NCI-H1048 (cell line): ENCODE data around the gene CRKL.
"Not testable (repeated sequence)": the region's sequence is repeated elsewhere in the genome, so short reads cannot be mapped to it uniquely, and the experiment has no call there.

Experiments used
- DNase-seq: peaks from one replicate; lab custom pipeline; 2025; lab: John Stamatoyannopoulos, UW

The CRKL gene

DNA sequence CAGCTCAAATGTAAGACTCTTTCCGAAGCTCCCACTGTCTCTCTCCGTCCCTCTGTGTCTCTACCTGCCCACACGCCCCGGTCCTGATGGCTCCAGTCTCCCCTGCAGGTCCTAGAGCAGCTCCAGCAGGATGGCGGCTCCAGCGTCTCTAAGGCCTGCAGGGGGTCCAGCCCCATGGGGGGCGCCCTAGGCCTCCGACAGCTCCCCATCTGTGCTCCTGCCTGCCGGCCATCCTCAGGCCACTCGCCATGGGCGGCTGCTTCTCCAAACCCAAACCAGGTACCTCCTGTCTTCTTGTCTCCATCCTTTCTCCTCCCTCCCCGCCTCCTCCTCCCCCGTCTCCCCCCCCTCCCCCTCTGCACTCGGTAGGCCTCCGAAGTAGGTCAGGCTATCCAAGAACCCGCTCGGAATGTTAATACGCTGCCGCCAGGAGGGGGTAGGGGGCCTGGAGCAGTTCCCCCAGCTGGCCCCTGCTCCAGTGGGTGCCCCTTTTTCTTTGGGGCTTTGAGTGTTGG, 50.5 kb downstream of the CRKL start:
- DNase-seq: no peak

DNA sequence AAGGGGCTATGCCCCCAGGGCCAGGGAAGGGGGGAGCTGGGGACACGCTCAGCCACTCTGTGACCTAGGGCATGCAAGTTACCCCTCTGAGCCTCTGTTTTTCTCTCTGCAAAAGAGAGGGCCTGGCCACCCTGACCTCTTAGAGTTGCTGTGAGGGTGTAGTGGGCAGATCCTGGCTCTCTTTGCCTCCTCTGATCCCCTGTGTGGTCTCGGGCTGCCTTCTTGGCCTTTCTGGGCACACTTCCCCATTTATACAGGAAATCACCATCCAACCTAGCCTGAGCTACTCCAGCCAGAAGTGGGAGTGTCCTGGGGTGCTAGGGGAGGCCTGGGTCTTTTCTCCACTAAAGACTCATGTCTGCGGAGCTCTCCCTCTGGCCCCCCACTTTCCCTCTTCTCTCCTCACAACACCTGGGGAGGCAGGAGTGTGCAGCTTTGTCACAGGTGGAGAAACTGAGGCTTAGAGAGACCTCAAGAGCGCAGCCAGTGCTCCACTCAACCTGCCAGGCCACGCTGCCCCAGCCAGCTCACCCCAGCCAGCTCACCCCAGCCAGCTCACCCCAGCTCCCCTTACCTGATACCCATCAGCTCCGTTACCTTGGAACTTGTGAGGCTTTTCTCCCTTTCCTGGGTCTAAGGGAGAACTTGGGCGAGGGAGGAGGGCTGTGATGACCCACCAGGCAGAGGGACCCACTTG, 51.2 kb downstream of the CRKL start:
- DNase-seq: no peak

DNA sequence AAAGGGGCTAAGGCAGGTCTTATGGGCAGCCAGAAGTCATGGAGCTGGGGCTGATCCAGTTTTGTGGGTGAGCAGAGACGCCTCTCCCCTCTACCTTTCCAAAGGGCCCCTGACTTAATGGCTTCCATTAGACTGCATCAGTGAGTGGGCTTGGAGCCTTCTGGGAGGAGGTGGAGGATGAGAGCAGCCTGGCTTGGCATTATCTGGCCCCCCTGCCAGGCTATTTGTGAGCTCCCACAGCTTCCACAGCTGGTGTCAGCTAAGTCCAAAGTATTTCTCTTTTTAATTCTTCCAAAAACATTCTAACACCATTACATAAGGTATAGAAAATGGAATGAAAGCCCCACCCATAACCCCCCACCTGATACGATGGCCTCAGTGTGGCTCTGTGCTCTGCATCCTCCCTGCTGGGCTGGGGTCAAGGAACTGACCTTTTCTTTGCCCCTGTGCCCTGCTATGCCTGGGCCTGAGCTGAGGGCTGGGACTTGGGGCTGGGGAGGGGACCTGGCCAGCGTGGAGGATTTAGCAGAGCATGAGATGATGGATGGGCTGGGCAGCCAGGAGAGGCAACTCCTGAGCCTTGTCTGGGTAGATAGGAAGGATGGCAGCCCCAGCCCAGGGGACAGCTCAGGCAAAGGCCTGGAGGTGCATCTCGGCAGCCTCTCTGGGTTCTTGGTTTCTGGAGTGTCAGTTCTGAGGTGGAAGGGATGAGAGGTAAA, 53.9 kb downstream of the CRKL start:
- no peak for DNase-seq

DNA sequence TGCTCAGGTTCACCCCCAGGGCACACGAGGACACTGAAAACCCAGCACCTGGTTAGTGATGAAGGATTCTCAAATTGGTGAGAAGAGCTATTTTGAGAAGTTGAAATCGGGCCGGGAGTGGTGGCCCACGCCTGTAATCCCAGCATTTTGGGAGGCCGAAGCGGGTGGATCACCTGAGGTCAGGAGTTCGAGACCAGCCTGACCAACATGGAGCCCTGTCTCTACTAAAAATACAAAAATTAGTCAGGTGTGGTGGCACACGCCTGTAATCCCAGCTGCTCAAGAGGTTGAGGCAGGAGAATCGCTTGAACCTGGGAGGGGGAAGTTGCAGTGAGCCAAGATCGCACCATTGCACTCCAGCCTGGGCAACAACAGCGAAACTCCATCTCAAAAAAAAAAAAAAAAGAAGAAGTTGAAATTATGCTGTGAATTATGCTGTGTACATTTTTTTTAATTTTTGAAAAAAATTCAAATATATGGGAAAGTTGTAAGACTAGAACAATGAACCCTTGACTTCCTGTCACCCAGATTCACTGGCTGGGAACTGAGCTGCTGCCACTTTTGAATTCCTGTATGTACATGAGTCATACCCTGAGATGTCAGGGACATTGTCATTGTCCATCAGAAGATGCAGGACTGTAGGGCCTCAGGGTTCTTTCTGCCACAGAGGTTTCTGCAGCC, 54.9 kb downstream of the CRKL start:
- DNase-seq: not testable (repeated sequence)

DNA sequence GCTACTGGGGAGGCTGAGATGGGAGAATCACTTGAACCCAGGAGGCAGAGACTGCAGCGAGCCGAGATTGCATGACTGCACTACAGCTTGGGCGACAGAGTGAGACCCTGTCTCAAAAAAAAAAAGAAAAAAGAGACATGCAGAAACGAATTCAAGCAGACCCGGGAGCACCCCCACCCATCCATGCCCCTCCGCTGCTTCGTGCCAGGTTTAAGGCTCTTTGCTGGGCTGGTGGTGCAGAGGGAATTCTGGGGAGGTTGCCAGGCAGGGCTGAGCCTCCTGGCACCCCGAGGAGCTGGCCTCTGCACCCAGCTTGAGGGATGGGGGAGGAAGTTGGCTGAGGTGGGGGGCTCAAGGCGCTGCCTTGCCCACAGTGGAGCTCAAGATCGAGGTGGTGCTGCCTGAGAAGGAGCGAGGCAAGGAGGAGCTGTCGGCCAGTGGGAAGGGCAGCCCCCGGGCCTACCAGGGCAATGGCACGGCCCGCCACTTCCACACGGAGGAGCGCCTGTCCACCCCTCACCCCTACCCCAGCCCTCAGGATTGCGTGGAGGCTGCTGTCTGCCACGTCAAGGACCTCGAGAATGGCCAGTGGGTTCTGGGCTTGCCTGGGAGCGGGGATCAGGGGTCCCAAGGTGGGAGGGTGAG, 55.8 kb downstream of the CRKL start:
- no peak for DNase-seq

DNA sequence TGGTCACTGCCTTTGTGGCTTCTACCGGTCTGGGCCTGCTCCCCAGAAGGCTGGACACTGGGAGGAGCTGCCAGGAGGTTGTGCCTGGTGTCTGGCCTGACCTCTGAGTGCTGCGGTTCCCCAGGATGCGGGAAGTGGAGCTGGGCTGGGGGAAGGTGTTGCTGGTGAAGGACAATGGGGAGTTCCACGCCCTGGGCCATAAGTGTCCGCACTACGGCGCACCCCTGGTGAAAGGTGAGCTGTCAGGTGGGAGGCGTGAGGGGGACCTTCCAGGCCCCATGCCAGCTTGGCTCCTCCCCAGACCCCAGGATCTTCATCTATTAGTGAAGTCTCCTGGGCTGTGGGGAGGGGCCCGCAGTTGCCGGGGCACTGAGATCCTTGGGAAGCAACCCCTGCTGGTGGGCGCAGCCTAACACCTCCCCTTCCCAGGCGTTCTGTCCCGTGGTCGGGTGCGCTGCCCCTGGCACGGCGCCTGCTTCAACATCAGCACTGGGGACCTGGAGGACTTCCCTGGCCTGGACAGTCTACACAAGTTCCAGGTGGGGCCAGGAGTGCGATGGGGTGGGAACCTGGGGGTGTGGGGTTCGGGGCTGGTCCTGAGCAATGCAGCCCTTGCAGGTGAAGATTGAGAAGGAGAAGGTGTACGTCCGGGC, 56.6 kb downstream of the CRKL start:
- DNase-seq: no peak

DNA sequence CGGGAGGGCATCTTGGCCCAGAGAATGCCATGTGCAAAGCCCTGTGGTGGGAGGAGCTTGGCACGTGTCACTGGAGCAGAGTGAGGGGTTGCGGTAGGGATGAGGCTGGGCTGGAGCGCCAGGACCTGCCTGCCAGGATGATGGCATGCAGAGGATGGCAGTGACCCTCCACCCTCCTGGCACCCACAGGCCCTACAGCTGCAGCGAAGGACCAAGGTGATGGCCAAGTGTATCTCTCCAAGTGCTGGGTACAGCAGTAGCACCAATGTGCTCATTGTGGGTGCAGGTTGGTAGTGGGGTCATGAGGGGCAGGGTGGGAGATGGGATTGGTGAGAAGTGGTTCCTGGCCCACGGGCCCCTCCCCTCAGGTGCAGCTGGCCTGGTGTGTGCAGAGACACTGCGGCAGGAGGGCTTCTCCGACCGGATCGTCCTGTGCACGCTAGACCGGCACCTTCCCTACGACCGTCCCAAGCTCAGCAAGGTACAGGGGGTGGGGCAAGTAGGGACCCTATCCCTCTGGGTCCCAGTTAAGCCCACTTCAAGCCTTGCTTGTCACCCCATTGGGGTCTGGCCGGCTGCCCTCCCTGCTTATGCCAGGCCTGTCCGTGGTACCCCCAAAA, 57.2 kb downstream of the CRKL start:
- no peak for DNase-seq

DNA sequence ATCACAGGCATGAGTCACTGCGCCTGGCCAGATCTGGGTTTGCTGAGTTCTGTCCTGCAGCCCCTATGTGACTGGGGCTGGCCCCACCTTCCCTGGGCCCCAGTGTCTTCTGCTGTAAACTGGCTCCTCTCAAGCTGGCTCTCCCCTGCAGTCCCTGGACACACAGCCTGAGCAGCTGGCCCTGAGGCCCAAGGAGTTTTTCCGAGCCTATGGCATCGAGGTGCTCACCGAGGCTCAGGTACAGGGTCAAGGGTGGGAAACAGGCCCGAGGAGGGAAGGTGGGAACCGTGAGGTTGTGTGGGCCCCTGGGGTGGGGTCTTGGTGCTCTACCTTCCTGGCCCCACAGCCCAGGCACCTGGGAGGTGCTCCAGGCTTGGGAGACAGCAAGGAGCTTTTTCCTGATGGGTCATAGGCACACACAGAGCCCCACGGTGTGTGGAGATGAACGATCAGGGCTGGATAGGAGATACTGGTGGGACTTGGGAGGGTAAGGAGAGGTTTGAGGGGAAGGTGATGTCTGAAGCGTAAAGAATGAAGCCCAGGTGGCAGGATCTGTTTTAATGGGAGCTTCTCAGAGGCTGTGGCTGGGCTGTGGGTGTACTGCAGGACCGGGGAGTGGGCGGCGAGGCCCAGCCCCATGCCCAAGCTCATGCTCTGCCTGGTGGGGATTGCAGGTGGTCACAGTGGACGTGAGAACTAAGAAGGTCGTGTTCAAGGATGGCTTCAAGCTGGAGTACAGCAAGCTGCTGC, 58.5 kb downstream of the CRKL start:
- DNase-seq: no peak

DNA sequence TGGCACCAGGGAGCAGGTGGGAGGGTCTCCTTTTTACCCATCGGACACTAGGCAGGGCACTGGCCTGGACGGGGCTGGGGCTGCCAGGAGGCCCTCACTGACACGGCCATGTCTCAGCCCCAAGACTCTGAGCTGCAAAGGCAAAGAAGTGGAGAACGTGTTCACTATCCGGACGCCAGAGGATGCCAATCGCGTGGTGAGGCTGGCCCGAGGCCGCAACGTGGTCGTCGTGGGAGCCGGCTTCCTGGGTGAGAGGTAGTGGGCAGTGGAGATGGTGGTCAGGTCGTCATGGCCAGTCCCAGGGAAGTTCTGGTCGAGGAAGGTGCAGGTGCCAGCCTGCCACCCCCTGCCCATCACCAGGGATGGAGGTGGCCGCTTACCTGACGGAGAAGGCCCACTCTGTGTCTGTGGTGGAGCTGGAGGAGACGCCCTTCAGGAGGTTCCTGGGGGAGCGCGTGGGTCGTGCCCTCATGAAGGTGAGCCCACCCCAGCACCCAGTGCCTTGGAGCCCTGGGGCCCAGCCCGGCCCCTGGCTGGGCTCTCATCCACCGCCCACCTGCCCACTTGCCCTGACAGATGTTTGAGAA, 59.2 kb downstream of the CRKL start:
- no peak for DNase-seq

DNA sequence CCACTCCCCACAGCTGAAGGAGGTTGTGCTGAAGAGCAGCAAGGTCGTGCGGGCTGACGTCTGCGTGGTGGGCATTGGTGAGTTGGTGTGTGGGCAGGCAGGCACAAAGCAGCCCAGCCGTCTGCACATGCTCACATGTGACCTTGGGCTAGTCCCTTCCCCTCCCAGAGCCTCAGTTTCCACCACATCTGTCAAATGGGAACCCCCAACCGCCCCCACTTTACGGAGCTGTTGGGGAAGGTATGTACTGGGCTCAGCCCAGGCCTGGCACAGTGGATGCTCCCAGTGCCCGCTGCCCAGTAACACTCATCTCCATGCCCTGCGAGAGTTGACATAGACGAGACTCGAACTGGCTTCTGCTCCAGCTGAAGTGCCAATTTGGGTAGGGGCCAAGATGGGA, 59.8 kb downstream of the CRKL start:
- no peak for DNase-seq

DNA sequence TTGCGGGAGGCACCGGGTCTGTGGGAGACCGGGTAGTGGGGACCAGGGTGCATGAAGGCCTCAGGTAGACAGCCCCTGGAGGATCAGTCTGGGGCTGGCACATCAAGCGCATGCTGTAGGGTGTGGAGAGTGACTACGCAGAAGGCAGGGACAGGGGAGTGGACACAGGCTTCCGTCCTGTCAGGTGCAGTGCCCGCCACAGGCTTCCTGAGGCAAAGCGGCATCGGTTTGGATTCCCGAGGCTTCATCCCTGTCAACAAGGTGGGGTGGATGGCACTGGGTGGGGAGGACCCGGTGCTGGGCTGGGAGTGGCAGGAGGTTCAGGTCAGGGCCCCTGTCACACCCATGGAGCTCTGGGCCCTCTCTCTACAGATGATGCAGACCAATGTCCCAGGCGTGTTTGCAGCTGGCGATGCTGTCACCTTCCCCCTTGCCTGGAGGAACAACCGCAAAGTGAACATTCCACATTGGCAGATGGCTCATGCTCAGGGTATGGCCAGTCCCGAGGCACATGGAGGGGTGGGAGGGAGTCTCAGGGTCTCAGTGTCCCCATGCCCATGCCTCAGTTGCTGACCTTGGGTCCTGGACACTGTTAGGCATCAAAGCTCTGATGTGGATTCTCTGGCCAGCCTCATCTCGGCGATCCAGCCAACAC, 60.4 kb downstream of the CRKL start:
- DNase-seq: no peak

DNA sequence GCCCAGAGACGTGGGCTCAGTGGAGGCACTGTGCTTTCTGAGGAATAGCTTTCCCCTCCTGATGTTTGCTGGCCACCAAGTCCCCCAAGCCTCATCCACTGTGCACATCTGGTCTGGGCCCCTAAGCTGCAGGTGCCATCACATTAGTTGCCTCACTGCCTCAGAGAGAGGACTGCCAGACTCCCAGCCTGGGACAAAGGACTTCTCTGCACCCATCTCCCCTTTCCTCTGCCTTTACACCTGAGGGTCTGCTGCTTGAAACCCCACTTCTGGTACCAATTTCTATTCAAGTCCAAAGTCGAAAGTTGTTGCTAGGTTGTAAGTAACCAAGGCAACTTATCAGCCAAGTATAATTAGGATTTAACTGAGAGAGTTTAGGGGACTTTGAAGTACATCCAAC, 61.2 kb downstream of the CRKL start:
- no peak for DNase-seq

DNA sequence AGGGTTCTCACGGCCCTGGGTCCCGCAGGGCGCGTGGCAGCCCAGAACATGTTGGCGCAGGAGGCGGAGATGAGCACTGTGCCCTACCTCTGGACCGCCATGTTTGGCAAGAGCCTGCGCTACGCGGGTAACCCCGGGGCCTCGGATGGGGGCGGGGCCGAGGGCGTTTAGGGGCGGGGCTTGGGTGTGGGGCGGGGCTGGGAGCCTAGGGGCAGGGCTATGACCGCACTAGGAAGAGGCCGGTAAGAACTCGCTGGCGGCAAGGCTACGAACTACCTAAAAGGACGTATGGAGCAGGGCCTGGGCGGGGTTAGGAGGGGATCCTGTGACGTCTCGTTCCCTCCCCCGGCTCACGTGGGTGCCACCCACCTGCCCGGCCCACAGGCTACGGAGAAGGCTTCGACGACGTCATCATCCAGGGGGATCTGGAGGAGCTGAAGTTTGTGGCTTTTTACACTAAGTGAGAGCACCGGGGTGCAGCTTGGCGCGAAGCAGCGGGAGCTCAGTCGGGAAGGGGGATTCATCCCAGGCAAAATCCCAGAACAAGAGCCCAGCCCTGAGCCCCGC, 62.1 kb downstream of the CRKL start:
- DNase-seq: peak; percentile 47

DNA sequence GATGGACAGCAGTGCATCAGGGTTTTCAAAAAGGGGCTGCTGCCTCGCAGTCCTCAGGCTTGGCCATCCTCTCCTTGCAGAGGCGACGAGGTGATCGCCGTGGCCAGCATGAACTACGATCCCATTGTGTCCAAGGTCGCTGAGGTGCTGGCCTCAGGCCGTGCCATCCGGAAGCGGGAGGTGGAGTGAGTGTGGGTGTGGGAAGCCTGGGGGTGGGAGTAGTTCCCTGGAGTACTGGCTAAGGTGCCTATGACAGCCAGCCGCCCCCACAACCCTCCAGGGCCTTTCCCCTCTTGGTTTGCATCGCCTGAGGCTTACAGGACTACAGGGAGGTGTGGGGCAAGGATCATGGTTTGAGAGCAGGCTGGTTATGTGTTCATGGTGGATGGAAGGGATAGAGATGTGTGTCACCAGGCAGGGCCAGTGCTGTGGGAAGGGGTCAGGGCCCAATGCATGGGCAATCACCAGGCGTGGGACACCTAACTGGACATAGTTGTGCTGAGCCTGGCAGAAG, 62.8 kb downstream of the CRKL start:
- DNase-seq: no peak

DNA sequence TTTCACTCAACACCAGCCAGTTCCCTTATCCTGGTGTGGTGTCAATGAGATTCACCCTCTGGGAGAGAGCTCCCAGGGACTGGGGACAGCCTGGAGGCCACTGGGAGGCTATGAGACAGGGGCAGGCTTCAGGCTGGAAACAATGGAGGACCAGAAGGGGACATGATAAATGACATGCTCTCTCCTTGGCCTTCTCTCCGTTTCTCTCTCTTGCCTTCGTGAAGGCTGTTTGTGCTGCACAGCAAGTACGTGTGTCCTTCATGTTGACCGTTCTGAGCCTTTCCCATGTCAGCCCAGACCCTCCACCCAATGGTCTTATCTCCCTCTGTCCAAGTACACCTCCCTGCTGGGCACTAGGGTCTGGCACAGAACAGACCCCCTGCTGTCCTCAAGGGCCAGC, 63.3 kb downstream of the CRKL start:
- DNase-seq: no peak

DNA sequence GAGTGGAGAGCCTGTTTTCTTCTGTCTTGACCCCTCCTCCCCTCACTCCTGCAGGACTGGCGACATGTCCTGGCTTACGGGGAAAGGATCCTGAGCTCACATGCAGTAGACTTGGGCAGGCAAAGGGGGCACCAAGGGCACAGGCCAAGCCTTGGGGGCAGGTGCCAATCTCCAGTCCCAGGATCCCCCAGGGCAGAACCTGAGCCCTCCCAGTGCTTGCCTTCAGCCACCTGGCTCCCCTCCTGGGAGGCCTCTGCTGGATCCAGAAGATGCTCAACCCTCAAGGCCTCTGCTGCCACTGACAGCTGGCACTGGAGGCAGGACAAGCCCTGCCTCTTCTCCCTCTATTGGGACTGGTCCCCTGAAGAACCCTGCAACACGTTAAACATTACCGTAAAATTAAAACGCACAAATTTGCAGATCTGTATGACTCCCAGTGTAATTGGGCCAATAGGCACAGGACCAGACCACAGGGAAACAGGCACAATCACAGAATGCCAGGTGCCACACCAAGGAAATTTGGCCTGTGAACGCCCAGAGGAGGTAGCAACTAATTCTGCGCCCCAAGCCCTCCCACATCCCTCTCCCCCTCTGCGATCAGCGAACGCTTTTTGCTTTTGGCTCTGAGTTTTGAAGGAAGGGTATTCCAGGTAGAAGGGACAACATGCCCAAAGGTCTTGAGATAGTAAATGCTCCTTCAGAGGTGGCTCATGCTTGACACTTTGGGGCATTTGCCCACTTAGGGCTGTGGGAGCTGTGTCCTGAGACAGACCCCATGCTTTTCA, 63.9 kb downstream of the CRKL start:
- DNase-seq: no peak

DNA sequence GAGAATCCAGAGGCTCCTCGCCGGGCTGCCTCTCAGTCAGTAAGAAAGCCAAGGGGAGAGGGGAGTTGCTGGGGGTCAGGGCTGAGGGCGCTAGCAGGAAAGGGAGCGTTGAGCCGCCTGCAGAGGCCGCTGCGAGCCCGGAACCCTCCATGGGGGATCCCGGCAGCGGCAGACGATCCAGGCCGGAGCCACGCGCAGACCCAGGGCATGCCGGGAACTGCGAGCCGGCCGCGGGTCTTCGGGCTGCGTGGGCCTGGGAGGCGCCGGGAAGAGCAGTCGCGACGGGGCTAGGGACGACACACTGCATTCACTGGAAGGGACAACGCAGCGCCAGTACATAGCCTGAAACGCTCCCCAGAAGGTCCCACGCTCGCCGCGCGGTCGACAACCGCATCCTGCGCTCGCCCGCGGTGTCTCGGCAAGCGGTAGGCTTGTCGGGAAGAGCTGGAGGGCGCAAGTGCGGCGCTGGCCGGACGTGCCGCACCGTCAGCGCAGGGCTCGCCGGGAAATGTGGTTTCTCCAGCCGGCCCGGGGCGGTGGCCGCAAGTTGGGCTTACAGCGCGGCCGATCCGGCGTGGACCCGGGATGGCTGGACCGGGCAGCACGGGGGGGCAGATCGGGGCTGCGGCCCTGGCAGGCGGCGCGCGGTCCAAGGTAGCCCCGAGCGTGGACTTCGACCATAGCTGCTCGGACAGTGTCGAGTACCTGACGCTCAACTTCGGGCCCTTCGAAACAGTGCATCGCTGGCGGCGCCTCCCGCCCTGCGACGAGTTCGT, 64.8 kb downstream of the CRKL start, which contains the start of gene LZTR1:
Gene LZTR1, plus strand, starts transcription at position 511 of the 776 bp plus-strand sequence. Its CDS starts 75 bp downstream, at position 586.
- no peak for DNase-seq

DNA sequence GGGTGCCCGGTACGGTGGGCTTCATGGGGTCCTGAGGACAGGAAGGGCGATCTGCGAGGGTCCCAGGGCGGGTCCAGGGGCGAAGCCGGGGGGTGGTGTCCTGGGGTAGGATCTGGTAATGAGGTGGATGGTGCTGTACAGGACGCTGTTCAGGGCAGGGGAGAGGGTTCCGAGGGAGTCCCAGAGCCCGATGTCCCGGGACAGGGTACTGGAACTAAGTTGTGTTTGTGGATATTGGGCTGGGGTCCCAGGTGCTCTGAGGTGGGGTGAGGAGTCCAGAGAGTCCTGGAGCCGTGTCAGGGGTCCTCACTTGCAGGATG, 65.3 kb downstream of the CRKL start:
- no peak for DNase-seq
